ENCODE data around the gene XPO5.

GRCh38 chr6:43582911-43583310, 7.1 kb upstream of the XPO5 start:
- TF ChIP-seq, protein P1, sequence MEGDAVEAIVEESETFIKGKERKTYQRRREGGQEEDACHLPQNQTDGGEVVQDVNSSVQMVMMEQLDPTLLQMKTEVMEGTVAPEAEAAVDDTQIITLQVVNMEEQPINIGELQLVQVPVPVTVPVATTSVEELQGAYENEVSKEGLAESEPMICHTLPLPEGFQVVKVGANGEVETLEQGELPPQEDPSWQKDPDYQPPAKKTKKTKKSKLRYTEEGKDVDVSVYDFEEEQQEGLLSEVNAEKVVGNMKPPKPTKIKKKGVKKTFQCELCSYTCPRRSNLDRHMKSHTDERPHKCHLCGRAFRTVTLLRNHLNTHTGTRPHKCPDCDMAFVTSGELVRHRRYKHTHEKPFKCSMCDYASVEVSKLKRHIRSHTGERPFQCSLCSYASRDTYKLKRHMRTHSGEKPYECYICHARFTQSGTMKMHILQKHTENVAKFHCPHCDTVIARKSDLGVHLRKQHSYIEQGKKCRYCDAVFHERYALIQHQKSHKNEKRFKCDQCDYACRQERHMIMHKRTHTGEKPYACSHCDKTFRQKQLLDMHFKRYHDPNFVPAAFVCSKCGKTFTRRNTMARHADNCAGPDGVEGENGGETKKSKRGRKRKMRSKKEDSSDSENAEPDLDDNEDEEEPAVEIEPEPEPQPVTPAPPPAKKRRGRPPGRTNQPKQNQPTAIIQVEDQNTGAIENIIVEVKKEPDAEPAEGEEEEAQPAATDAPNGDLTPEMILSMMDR (IDR thresholded peaks at IDR 0.05) = no peak
- TF ChIP-seq POLR2A (IDR thresholded peaks at IDR 0.05) = no peak
